HG02798 (cell line): ENCODE results near the gene GET4.

Experiments
- ATAC-seq: cut with Tn5 transposase; IDR thresholded peaks from one replicate; pipeline ENCODE4 v1.9.1; 2021; ENCODE audit warnings: mild to moderate bottlenecking; ENCODE audit not compliant: unreplicated experiment, poor library complexity

GET4 gene

GRCh38 chr7:910931-911431 lies 34.6 kb downstream of the GET4 start:
- ATAC-seq = no peak

GRCh38 chr7:911791-912480 lies 35.6 kb downstream of the GET4 start:
- ATAC-seq = no peak

GRCh38 chr7:913736-914520 lies 37.6 kb downstream of the GET4 start:
- ATAC-seq = no peak

DNA sequence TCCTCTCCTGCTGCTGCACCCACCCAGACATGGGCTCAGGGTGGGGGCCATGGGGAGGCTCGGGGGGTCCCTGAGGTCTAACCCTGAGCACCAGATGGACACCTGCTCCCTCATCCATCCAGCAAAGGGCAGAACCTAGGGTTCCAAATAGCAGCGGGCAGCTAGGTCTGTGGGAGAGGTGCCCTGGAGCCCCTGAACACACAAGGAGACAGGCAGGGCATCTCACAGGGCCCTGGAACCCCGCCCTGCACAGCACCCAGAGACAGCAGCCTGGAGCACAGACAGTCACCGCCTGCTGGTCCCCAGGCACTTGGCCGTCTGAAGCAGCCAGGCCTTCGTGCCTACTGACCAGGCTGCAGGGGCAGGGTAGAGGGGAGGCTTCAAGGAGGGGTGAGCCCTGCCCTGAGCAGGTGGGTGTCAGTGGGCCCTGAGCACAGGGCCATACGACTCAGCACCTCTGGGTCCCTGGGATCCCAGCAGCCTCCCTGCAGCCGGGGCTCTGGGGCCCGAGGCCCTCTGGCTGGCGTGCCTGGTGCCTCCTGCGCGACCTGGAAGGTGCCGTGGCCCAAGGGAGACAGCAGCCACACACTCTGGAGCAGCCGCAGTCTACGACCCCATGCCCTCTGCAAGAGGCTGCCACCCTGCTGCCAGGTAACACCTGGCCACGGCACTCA lies 38.3 kb downstream of the GET4 start:
- no peak for ATAC-seq

DNA sequence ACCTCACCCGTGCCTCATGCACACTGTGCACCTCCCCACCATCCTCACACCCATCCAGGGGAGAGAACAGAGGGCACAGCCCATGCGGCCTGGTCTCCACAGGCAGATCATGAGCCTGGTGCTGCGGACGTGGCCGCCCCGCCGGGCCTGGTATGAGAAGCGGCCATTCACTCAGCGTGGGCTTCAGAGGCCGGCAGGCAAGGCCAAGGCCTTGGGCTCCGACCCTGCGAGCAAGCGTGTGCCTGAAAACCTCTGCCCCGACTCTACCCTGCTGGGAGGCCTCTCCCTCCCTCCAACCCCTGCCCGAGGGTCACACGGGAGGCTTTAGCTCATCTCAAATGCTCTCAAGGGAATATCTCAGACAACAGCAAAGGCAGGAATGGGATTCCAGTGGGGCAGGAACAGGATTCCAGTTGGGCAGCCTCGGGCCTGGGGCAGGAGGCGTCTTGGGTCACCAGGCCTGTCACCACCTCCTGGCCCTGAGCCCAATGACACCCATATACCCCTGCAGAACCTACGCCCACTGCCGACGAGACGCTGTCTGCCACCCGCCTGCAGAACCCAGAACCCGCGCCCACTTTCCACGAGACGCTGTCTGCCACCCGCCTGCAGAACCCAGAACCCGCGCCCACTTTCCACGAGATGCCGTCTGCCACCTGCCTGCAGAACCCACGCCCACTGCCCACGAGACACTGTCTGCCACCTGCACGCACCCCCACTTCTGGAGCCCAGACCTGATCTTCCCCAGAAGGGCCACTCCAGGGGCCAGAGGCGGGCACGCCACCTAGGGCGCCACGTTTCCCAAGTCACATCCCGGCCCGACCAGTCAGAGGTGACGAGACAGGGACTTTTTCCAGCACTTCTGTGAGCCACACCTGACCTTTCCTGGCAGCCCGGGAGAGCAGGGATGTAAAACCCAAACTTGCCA lies 39.2 kb downstream of the GET4 start:
- ATAC-seq = no peak

GRCh38 chr7:916291-916941 lies 40.1 kb downstream of the GET4 start:
- no peak for ATAC-seq

- ATAC-seq = no peak
Measured at GRCh38 chr7:917255-918117, 41.1 kb downstream of the GET4 start.

DNA sequence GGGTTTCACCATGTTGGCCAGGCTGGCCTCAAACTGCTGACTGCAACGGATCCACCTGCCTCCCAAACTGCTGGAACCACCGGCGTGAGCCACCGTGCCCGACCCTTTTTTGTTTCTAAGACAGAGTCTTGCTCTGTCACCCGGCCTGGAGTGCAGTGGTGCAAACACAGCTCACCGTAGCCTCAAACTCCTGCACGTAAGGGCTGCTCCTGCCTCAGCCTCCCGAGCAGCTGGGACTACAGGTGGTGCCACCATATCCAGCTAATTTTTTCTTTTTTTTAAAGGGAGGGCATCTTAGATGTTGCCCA lies 41.7 kb downstream of the GET4 start:
- ATAC-seq = no peak

GRCh38 chr7:918441-919113 lies 42.2 kb downstream of the GET4 start:
- ATAC-seq = no peak

GRCh38 chr7:919114-919442 lies 42.7 kb downstream of the GET4 start:
- ATAC-seq = no peak

- ATAC-seq = no peak
Measured at GRCh38 chr7:919924-920341, 43.6 kb downstream of the GET4 start.

GRCh38 chr7:920351-921070 lies 44.2 kb downstream of the GET4 start:
- no peak for ATAC-seq

DNA sequence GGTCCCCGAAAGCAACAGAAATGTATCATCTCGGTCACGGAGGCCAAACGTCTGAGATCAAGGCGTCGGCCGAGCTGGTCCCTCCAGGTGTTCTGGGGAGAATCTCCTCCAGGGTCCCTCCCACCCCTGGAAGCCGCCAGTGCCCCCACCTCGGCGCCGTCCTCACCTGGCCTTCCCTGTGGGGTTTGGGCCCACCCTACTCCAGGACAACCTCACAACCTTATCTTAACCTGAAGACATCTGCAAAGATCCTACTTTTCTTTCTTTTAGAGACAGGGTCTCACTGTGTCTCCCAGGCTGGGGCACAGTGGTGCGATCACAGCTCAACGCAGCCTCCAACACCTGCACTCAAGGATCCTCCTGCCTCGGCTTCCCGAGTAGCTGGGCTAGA lies 44.7 kb downstream of the GET4 start:
- ATAC-seq = no peak

GRCh38 chr7:921581-922333 lies 45.4 kb downstream of the GET4 start:
- ATAC-seq = no peak

- ATAC-seq = no peak
Measured at GRCh38 chr7:922334-923107, 46.2 kb downstream of the GET4 start.
